LNCaP clone FGC (cell line): Measurements from ENCODE around the gene MIEN1.
A peak's percentile ranks its signal among the peaks of the same experiment; 100 is the strongest.

Experiments used
- DNase-seq: peaks from one replicate; pipeline ENCODE4 v3.0.0-alpha.2; 2011; ENCODE audit warnings: low read depth
- H3K4me3 ChIP-seq: 2 replicates; pipeline ENCODE4 v1.5.1; 2011; ENCODE audit warnings: mild to moderate bottlenecking, low read depth, low read length, control low read depth
- TF ChIP-seq, protein P1 (sequence below): IDR thresholded peaks from 2 replicates; pipeline ENCODE4 v1.5.1; 2012; ENCODE audit warnings: mild to moderate bottlenecking; ENCODE audit not compliant: control insufficient read depth, insufficient read depth; ENCODE audit errors: extremely low read depth

MIEN1 gene

DNA sequence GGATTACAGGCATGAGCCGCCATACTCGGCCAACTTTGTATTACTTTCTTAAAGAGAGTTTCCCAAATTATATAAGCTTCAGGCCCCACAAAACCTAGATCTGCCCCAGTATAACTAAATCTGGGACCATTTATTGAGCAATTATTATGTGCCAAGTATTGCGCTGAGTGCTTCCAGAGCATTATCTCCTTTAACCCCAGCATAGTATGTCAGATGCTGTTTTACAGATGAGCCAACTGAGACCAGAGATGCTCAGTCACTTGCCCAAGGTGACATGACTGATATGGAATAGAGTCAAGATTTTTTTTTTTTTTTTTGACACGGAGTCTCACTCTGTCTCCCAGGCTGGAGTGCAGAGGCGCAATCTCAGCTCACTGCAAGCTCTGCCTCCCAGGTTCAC is 32.4 kb downstream of the MIEN1 start:
- no peak overlapping the region for H3K4me3 ChIP-seq
- no peak for DNase-seq
- TF ChIP-seq, protein P1, sequence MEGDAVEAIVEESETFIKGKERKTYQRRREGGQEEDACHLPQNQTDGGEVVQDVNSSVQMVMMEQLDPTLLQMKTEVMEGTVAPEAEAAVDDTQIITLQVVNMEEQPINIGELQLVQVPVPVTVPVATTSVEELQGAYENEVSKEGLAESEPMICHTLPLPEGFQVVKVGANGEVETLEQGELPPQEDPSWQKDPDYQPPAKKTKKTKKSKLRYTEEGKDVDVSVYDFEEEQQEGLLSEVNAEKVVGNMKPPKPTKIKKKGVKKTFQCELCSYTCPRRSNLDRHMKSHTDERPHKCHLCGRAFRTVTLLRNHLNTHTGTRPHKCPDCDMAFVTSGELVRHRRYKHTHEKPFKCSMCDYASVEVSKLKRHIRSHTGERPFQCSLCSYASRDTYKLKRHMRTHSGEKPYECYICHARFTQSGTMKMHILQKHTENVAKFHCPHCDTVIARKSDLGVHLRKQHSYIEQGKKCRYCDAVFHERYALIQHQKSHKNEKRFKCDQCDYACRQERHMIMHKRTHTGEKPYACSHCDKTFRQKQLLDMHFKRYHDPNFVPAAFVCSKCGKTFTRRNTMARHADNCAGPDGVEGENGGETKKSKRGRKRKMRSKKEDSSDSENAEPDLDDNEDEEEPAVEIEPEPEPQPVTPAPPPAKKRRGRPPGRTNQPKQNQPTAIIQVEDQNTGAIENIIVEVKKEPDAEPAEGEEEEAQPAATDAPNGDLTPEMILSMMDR: no peak

DNA sequence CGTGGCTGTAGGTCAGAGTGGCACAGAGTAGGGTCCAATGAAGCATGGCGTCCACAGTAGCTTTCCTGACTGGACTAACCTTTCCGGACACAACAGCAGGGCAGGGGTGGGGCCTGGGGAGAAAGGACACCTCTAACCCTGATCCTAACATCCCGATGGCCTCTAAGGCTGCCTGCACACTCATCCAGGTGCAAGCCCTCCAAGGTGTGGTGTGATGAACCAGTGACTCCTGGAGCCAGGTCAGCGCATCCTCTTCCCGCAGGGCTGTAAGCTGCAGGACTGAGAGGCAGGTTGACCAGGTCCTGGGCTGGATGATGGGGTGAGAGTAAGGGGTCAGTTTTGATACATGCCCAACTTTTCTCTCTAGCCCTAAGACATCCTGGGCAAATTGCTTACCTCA is 33.6 kb downstream of the MIEN1 start:
- TF ChIP-seq, protein P1: no peak

DNA sequence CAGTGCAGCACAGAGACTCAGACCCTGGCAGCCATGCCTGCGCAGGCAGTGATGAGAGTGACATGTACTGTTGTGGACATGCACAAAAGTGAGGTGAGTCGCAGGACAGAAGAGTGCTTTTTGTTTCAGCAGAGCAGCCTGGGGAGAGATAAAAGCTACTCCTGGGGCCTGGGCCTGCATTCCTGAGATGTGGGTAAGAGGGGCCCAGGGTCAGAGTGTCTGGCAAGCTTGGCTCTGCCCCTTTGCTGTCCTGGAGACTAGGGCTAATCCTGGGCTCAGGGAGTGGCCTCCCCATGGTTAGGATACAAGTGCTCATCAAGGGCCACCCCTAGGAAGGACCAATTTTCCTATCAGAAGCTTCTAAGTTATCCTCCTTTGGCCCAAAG is 35.2 kb downstream of the MIEN1 start:
- H3K4me3 ChIP-seq: no peak overlapping the region
- TF ChIP-seq, protein P1: no peak
- no peak for DNase-seq

More for the DNA sequence above, 33.6 kb downstream of the MIEN1 start:
- no peak overlapping the region for H3K4me3 ChIP-seq
- DNase-seq: no peak

DNA sequence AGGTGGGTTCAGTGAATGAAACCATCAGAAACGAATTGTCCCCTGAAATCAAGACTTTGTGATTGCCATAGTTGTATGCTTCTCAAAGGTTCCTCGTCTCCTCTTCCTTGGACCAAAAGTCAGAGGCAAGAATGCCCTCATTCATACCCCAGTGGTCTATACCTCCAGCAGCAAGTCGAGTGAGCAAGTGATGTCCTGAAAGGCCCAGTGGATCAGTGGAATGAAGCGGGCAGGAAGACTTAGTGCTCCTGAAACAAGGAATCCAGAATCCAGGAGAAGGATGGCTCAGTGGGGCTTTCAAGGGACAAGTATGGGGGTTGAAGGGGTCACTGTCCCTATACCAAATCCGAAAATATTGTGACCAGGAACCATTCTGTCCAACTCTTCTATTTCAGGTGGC is 35.7 kb downstream of the MIEN1 start:
- H3K4me3 ChIP-seq: no peak overlapping the region
- TF ChIP-seq, protein P1: no peak
- DNase-seq: no peak

DNA sequence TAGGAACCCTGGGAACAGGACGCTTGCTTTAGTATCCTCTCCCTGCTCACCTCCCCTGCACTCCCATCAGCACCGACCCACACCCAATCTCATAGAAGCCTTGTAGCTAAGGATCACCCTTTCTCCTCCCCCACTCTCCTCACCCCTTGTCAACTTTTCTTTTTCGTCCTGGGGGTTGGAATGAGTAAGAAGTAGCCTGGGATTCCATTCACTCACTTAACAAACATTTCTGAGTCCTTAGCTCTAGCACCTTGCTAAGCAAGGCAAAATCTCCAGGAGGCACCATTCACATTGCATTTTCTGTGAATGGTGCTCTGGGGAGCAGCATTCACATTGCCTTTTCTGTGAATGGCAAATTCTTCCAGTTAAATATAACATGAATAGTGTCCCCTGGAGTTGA is 41.4 kb downstream of the MIEN1 start:
- TF ChIP-seq, protein P1: peak; percentile 31
- peak overlapping the region; percentile 81 for H3K4me3 ChIP-seq
- DNase-seq: no peak

DNA sequence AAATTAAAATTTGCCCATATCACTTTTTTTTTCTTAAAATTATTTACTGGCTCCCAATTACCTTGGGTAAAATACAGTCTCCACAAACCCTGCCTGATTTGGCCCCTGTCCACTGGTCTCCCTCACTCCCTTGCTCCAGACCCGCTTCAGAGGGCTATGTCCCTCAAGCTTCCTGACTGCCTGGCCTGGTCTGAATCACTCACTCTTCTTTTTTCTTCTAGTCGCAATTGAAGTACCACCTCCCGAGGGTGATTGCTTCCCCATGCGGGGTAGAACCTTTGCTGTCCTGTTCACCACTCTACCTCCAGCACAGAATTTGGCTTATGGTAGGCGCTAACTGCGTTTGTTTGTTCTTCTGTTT is 41.9 kb downstream of the MIEN1 start:
- TF ChIP-seq, protein P1: no peak
- H3K4me3 ChIP-seq: peak overlapping the region; percentile 81
- no peak for DNase-seq
